Measurements from ENCODE around the gene MTHFSD. TPM values are rescaled to one million over a fixed set of nuclear protein-coding genes. Genes with fewer than 3 reads are reported as not detected.

The MTHFSD gene
- total RNA-seq, 1 donor: 15.9 TPM

- H3K4me3 ChIP-seq (ENCODE audit: low read depth, low read length): no peak overlapping the region
- DNase-seq (ENCODE audit: low read depth): no peak
- TF ChIP-seq CTCF (IDR thresholded peaks at IDR 0.05; ENCODE audit: insufficient read depth, low read length): no peak
Measured at GRCh38 chr16:86547286-86547685, 7.7 kb downstream of the MTHFSD start.

DNA sequence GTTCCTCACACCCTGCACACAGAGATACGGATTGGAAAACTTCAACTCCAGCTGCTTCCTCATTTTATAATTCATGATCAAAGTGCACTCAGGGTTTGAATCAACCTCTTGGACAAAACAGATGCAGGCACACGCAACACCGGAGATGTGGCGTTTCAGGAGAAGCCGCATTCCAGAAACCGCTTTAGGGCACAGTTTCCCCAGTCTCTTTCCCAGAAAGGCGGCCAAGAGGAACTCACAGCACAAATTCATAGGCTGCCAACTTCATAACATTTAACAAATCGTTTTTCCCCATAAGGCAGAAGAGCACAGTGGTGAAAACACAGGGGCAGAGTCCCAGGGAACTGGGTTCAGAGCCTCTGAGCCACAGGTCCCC, 8.4 kb downstream of the MTHFSD start:
- TF ChIP-seq CTCF (IDR thresholded peaks at IDR 0.05; ENCODE audit: insufficient read depth, low read length): no peak
- DNase-seq (ENCODE audit: low read depth): no peak
- H3K4me3 ChIP-seq (ENCODE audit: low read depth, low read length): no peak overlapping the region

GRCh38 chr16:86545954-86546637, 8.9 kb downstream of the MTHFSD start:
- DNase-seq (ENCODE audit: low read depth): no peak
- no peak overlapping the region for H3K4me3 ChIP-seq (ENCODE audit: low read depth, low read length)
- no peak for TF ChIP-seq CTCF (IDR thresholded peaks at IDR 0.05; ENCODE audit: insufficient read depth, low read length)

DNA sequence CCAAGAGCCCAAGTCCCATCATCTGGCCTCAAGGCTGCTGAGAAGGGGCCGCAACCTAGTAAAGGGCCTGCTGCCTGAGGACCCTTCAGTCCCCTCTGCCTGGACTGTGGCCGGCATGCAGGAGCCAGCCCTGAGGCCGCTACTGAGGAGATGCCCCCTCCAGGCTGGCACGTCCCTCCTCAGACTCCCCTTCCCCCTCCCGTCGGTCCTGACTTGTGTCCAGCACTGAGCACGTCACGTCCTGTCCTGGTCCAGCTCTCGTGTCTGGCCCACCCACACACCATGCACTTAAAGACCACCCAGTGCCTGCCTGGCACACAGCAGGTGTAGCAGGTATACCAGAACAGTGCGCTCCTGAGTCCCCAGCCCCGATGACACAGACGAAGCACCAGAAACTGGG, 9.6 kb downstream of the MTHFSD start:
- no peak for DNase-seq (ENCODE audit: low read depth)
- no peak for TF ChIP-seq CTCF (IDR thresholded peaks at IDR 0.05; ENCODE audit: insufficient read depth, low read length)
- H3K4me3 ChIP-seq (ENCODE audit: low read depth, low read length): no peak overlapping the region

DNA sequence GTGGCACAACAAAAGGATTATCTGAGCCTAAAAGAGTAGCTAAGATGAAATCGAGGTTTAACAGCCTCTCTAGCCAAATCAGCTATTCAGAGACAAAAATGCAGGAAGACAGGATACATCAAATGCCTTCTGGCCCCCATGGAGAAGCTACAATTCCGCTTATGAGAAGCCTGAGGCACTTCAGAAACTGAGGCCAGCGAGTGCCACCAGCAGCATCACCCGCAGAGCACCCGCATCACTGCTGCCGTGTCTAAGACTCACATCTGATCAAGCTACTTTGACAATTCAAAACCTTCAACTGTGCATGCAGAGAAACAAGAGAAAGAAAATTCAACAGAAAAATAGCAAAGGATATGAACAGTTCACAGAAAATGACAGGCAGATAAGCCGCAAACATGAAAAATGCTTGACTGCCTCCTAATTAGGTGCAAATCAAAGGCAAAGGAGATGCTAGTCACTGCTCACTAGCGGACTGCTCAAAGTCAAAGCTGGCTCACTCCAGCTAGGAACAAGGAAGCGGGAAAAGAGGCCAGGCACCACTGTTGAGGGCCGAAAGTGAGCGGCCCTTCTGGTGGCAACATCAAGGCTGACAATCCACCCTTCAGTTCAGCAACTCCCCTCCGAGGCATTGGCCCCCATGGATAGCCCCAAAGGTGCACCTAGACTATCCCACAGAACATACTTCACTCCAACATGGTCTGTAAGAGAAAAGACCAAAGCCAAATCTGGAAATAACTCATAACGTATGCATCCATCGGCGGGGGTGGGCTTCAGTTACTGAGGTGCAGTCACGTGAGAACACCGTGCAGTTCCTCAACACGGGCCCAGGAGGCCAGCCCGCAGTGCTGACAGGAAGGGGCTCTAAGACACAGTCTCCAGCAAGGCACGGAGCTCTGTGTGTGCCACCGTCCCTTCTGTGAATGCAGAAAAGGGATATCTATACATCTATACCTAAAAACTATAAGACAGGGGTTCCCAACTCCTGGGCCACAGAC, 12.0 kb downstream of the MTHFSD start:
- DNase-seq (ENCODE audit: low read depth): no peak
- TF ChIP-seq CTCF (IDR thresholded peaks at IDR 0.05; ENCODE audit: insufficient read depth, low read length): no peak

GRCh38 chr16:86541560-86541959, 13.5 kb downstream of the MTHFSD start:
- H3K4me3 ChIP-seq (ENCODE audit: low read depth, low read length): no peak overlapping the region
- TF ChIP-seq CTCF (IDR thresholded peaks at IDR 0.05; ENCODE audit: insufficient read depth, low read length): no peak
- DNase-seq (ENCODE audit: low read depth): no peak

More for the DNA sequence above, 12.0 kb downstream of the MTHFSD start:
- H3K4me3 ChIP-seq (ENCODE audit: low read depth, low read length): no peak overlapping the region
